SIG-M5 treated with dmso at 0.1 percent for 504 hours (cell line): ENCODE data around the gene STAB2.
A peak's percentile ranks its signal among the peaks of the same experiment; 100 is the strongest.

ENCODE experiments used
- DNase-seq: peaks from one replicate; lab custom pipeline; 2025; ENCODE audit not compliant: unreplicated experiment; lab: John Stamatoyannopoulos, UW

The STAB2 gene

DNA sequence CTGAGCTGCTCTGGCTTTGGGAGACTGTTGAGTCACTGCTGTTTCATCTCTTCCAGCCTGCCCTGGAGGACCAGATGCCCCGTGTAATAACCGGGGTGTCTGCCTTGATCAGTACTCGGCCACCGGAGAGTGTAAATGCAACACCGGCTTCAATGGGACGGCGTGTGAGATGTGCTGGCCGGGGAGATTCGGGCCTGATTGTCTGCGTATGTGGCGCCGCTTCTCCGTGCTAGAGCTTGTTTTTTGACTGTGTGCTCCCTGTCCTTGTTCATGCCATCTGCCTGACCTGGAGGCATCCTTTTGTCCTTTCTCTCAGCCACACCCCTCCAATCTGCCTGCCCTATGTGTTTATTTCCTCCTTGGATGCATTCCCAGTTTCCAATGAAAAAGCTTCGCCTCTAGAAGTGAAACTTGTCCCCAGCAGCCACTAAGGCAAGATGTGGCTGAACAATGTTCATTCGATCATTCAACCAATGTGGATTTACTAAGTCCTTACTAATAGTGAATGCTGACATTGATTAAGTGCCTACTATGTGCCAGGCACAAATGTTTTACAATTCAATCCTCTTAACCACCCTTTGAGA, 155.4 kb downstream of the STAB2 start:
- DNase-seq, result no peak

- no peak for DNase-seq
These were observed 156.7 kb downstream of the STAB2 start for GRCh38 chr12:103743788-103744187.

GRCh38 chr12:103745962-103746361, 158.9 kb downstream of the STAB2 start:
- DNase-seq, result no peak

DNA sequence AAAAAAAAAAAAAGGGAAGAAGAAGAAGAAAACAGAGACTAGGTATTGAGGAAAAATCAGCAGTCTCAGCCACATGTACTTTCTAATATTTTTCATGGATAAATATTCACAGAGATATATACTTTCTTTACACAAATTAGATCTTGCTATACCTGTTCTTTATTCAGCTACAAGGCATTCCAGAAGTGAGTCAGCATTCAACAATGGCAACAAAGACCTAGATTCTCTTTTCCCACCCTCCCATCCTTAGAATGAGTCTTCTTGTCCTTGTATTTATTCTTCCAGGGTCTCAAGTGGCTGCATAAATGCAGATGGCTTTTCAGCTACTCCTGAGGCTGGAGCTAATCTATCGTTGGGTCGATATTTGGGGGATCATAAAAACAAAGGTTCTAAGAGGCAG, 160.9 kb downstream of the STAB2 start:
- no peak for DNase-seq

DNA sequence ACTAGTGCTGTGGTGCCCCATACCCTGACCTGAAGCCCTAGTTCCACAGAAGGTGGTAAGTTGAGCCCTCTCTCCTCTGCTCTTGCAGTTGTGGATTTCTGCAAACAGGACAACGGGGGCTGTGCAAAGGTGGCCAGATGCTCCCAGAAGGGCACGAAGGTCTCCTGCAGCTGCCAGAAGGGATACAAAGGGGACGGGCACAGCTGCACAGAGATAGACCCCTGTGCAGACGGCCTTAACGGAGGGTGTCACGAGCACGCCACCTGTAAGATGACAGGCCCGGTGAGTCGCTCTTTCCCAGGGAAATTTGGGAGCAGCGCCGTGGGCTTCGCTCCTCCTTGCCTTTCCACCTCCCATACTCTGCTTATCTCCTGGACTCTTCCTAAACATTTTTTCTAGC, 161.8 kb downstream of the STAB2 start:
- DNase-seq, result no peak

DNA sequence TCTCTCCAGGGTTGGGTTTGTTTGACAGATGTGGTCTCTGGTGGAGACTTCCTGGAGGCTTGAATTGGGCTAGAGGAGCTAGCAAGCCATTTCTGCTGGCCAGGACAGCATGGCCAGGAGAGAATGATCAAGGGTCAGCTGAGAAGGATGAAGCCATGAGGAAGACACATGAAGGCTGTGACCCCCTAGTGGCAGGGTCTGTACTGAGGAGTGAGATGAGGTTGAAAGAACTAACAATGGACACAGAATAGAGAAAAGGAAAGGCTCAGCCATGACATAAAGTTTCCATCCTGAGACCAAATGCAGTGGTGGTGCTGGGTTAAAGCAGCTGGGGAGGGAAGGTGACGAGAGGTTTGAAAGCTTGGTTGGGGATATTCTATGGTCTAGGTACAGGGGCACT, 164.1 kb downstream of the STAB2 start:
- peak; percentile 10 for DNase-seq

GRCh38 chr12:103751600-103751999, 164.5 kb downstream of the STAB2 start:
- no peak for DNase-seq

DNA sequence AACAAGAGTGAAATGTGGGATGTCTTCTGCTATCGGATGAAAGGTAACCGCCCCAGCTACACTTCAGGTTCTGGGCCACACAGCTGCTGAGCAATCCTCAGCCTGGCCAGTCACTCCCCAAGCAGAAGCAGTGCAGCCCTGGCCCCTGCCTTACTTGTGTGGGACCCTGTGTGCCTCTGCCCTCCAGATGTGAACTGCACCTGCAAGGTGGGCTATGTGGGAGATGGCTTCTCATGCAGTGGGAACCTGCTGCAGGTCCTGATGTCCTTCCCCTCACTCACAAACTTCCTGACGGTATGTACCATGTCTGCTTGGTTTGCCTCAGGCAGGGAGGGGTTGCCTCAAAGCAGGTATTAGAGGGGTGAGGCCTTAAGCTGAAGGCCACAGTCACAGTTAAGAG, 168.4 kb downstream of the STAB2 start:
- no peak for DNase-seq

DNA sequence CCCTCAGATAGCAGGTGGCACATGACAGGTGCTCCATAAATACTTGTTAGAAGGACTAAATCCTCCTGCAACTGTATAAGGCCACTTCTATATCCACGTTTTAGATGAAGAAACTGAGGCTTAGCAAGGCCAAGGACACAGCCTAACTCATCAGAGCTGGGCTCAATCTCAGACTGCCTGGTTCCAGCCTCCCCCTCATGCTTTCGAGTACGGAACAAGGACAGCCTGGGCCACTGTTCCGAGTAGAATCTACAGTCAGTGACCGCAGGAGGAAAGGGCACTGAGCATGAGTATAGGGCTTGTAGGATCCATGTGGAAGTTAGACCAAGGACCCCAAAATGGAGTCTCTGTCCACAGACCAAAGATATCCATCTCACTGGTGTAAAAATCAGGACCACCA, 169.4 kb downstream of the STAB2 start:
- DNase-seq, result no peak

GRCh38 chr12:103757248-103757647, 170.2 kb downstream of the STAB2 start:
- DNase-seq, result no peak

DNA sequence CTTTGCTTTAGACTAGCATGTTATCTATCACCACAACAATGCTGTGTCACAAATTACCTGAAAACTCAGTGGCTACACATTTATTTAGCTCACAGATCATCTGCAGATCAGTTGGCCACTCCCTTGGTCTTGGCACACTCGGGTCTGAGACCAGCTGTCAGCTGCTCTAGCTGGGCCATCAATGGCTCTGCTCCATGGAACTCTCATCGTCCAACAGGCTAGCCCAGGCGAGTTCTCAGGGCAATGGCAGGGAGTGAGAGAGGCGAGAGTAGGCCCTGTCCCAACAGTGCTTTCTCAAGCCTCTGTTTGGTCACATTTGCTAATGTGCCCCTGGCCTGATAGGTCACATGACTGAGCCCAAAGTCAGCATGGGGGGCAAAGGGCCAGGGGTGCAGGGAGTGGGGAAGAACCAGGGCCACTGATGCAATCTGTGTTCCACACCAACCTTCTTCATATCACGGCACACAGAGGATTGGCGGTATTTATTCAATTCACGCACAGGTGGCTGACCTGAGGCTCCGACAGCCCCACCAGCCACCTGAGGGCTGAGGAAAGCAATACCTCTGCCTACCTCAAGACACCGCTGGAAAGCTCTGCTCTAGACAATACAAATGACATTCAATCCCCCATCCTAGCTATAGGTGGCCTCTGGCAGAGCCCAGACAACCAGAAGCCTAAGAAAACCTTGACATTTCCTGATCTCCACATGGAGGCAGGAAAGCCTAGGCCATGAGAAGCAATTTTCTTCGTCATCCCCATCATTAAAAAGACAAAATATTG, 171.4 kb downstream of the STAB2 start:
- DNase-seq, result no peak

DNA sequence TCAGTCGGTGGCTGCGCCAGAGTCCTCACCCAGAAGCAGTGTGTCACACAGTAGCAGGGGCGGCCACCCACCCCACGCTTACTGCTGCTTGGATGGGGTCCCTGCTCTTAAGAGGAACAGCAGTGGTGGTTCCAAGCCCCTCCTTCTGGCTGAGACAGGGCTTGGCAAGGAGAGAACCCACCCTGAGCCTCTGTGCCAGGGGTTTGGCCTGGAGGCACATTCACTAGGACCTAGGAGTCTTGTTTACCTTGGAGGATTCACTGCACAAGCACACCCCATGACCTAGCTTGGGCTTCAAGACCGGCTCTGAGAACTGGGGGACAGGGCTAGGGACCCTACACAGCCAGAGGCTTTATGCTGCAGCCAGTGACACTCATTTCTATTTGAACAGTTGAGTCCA, 175.4 kb downstream of the STAB2 start:
- DNase-seq, result no peak

GRCh38 chr12:103765322-103765721, 178.2 kb downstream of the STAB2 start:
- DNase-seq, result no peak

DNA sequence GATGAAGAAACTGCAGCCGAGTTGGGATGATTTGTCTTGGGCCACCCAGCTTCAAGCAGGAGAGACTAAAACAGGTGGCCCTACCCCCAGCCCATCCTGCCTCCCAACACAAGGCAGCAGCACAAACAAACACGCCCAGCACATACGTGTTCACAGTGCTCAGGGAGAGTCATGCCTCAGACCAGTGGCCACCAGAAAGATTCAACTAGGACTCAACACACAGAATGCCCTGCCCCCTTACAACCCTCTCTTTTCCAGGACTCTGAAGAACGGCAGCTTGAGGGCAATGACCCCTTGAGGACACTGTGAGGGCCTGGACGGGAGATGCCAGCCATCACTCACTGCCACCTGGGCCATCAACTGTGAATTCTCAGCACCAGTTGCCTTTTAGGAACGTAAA, 179.0 kb downstream of the STAB2 start:
- no peak for DNase-seq

GRCh38 chr12:103768467-103769123, 181.5 kb downstream of the STAB2 start:
- DNase-seq, result no peak

GRCh38 chr12:103769240-103769945, 182.3 kb downstream of the STAB2 start:
- DNase-seq, result peak; percentile 31

DNA sequence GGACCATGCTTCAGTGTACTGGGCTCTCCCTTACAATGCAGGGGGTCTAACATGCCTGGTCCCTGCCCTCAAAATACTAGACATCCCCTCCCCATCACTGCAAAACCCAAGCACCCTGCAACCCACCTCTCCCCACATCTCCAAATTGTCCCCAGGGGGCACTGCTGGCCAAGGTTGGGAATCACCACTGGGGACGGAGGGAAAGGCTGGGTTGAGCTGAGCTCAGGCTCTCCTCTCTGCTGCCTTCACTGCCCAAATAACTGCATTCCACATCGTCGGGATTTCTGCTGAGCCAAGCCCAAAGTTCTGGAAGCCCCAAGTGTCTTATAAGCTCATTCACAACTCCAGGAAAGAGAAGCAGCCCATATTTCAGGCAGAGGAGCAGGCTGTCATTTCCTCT, 184.4 kb downstream of the STAB2 start:
- peak; percentile 13 for DNase-seq

GRCh38 chr12:103772367-103773108, 185.5 kb downstream of the STAB2 start:
- no peak for DNase-seq

DNA sequence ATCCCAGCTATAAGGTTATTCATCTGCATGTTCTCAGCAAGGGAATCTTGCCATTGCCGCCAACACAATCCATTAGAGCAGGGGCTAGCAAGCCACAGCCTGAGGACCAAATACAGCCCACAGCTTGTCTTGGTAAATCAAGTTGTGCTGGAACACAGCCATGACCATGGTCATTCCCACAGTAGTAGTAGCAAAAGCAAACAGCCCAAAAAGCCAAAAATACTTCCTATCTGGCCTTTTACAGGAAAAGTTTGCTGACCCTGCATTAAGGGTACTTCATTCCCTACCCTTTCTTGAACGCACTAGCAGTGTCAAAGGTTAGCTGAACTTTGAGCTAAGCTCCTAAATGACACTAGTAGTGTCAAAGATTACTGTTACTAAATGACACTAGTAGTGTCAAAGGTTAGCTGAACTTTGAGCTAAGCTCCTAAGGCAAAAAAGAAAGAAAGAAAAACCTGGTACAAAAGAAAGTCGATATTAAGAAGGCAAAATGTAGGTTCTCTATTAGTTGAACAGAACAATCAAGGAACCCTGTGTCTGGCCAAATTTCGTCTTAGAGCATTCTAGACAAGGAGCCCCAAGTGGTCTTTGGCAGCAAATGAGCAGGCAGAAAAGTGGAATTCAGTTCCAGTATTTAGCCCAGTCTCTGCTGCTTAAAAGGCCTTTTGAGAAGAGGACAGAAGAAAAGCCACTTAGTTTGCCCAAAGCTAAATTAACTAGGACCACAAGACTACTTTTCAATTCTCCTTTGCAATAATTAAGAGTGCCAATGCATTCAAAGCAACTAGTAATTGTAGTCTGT, 186.2 kb downstream of the STAB2 start:
- no peak for DNase-seq

- no peak for DNase-seq
These were observed 188.0 kb downstream of the STAB2 start for GRCh38 chr12:103774977-103775560.
